Medulla oblongata (tissue), 1 donor: ENCODE results near the gene GNL1.
A peak's percentile ranks its signal among the peaks of the same experiment; 100 is the strongest.

Source experiments
- DNase-seq: peaks from one replicate; pipeline ENCODE4 v3.0.0-alpha.2; 2015; ENCODE audit errors: extremely low spot score

GNL1 gene, protein sequence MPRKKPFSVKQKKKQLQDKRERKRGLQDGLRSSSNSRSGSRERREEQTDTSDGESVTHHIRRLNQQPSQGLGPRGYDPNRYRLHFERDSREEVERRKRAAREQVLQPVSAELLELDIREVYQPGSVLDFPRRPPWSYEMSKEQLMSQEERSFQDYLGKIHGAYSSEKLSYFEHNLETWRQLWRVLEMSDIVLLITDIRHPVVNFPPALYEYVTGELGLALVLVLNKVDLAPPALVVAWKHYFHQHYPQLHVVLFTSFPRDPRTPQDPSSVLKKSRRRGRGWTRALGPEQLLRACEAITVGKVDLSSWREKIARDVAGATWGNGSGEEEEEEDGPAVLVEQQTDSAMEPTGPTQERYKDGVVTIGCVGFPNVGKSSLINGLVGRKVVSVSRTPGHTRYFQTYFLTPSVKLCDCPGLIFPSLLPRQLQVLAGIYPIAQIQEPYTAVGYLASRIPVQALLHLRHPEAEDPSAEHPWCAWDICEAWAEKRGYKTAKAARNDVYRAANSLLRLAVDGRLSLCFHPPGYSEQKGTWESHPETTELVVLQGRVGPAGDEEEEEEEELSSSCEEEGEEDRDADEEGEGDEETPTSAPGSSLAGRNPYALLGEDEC

GRCh38 chr6:30556066-30556905, at the start of gene GNL1:
TSS of gene GNL1 (minus strand) at chr6:30556489. CDS start at chr6:30556203, 286 bp downstream.
- DNase-seq: peak; percentile 86

DNA sequence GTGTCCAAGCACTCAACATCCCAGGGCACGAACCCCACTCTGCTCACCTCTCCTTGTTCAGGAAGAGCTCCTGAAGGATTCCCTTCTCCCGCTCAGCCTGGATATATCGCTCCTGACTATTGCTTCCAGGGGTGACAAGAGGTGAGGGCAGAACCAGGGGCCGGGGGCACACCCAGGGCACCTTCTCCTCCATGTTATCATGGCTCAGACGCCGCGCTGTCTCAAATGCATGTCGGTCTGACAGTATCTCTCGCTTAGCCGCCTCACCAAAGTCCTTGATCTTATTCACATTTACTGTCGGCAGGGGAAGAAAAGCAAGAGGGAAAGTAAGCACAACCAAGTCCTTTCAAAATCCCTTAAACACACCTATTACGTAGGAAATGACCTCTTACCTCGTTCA, 47.7 kb upstream of the GNL1 start:
- no peak for DNase-seq

DNA sequence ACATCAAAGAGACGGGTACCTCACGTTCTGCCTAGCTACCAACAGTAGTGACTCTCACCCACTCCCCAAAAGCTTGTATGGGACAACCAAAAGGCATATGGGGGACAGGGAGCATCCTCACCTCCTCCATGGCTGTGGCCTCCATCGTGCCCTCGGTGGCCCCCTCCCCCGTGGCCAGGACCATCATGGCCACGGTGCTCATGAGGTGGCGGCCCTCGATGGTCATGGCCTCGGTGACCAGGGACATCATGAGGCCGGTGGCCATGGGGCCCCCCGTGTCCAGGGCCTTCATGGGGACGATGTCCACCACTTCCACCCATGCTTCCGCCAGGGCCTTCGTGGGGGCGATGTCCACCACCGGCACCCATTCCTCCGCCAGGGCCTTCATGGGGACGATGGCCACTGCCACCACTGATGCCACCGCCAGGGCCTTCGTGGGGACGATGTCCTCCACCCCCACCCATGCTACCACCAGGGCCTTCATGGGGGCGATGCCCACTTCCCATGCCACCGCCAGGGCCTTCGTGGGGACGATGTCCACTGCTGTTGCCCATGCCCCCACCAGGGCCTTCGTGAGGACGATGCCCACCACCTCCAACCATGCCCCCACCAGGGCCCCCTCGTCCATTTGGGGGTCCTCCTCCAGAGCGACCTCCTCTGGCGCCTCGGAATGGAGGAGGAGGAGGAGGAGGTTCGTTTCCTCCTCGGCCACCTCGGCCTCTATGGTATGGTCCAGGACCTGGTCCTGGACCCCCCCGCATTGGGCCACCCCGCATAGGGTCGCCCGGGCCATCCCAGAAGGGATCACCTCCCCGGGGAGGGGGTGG, 45.7 kb upstream of the GNL1 start:
- no peak for DNase-seq

- DNase-seq: no peak
Observed at GRCh38 chr6:30601436-30601814, 45.1 kb upstream of the GNL1 start.

DNA sequence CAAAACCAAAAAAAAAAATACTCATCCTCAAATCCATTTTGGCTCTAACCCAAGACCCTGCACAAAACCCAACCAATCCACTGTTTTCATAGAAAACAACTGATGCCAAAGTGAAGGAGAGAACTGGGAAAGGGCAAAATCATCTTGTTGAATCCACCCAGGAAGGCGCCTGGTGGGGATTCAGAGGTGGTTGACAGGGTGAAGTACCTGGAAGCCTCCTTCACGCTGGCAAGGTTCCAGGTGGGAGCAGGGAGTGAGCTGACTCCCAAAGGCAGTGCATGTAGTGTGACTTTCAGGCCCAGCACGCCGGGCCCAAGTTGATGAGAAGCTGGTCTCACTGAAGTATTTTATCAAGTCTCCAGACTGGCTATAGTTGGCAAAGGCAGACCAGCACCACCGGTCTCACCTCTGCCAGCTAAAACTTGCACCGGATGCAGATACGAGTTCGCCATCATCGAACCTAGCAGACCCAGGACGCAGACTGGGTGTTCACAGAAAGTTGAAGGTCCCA, 44.2 kb upstream of the GNL1 start:
- DNase-seq: peak; percentile 22

- no peak for DNase-seq
Observed at GRCh38 chr6:30599625-30600324, 43.5 kb upstream of the GNL1 start.

- DNase-seq: no peak
Observed at GRCh38 chr6:30598912-30599624, 42.8 kb upstream of the GNL1 start.

- DNase-seq: peak; percentile 81
Observed at GRCh38 chr6:30597315-30598144, 41.2 kb upstream of the GNL1 start.

DNA sequence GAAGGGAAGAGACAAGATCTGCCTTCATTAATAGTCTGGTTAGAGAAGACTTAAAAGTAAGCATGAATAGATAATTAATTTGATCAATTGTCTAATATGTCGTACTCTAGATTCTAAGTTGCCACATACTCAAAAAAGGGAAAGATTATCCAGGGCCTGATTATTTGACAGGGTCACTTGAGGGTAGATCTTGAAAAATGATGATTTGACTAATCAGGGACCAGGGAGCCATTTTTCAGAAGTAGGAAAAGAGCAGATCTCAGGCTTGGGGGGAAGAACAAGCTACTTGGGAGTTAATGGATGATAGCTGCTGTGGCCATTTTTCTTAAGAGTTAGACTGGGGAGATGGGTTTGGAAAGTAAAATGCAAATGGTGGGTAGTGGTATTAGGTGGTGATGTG, 36.0 kb upstream of the GNL1 start:
- no peak for DNase-seq

GRCh38 chr6:30591008-30591407, 34.7 kb upstream of the GNL1 start:
- no peak for DNase-seq

DNA sequence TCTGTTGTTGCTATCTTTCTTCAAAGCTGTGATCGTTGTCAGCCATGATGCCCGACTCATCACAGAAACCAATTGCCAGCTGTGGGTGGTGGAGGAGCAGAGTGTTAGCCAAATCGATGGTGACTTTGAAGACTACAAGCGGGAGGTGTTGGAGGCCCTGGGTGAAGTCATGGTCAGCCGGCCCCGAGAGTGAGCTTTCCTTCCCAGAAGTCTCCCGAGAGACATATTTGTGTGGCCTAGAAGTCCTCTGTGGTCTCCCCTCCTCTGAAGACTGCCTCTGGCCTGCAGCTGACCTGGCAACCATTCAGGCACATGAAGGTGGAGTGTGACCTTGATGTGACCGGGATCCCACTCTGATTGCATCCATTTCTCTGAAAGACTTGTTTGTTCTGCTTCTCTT, 34.2 kb upstream of the GNL1 start:
- DNase-seq: no peak

DNA sequence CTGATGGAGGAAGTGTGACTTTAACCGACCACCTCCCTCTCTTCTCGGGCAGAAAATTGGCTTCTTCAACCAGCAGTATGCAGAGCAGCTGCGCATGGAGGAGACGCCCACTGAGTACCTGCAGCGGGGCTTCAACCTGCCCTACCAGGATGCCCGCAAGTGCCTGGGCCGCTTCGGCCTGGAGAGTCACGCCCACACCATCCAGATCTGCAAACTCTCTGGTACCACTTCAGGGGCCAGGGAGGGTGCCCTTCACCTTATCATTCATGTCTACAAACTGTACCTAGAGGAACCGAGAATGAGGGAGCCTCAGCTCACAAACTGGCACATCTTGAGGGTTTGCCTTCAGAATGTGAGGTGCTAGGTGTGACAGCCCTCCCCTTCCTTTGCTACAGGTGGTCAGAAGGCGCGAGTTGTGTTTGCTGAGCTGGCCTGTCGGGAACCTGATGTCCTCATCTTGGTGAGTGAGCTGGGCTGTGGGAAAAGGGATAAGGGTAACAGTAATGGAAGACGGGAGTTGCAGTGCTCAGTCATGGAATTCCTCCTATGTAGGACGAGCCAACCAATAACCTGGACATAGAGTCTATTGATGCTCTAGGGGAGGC, 33.6 kb upstream of the GNL1 start:
- DNase-seq: no peak

GRCh38 chr6:30583921-30584320, 27.6 kb upstream of the GNL1 start:
- DNase-seq: no peak

GRCh38 chr6:30578051-30578450, 21.8 kb upstream of the GNL1 start:
- no peak for DNase-seq

- no peak for DNase-seq
Observed at GRCh38 chr6:30573113-30573512, 16.8 kb upstream of the GNL1 start.

DNA sequence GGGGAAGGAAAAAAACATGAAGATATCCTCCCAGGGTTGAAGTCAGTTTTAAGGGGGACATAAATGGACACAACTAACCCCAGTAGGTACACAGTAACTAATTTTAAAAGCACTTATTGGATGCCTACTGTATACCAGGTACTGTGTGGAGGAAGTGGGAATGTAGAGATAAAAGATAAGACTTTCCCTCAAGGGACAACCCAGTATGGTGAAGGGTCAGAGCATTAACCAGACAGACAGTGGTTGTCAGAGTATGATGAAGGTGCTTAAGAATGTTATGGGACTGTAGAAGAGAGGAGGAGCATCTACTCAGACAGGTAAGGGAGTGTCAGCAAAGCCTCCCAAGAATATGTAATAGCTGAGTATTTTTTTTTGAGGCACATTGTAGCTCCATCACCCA, 15.9 kb upstream of the GNL1 start:
- DNase-seq: no peak

- DNase-seq: no peak
Observed at GRCh38 chr6:30571762-30572082, 15.4 kb upstream of the GNL1 start.

- DNase-seq: peak; percentile 98
Observed at GRCh38 chr6:30571075-30571761, 14.9 kb upstream of the GNL1 start, which contains the start of gene ABCF1. TSS of gene ABCF1 (plus strand) at chr6:30571442. CDS start at chr6:30571488, 46 bp downstream.
